HG02623 (cell line): ENCODE data around the gene SLC34A1.
A peak's percentile ranks its signal among the peaks of the same experiment; 100 is the strongest.
"Not testable (repeated sequence)": the region's sequence is repeated elsewhere in the genome, so short reads cannot be mapped to it uniquely, and the experiment has no call there.

Experiments used
- ATAC-seq: cut with Tn5 transposase; IDR thresholded peaks from one replicate; pipeline ENCODE4 v1.9.1; 2021; ENCODE audit warnings: moderate library complexity; ENCODE audit not compliant: unreplicated experiment

SLC34A1 gene

GRCh38 chr5:177405312-177405711 is 21.1 kb downstream of the SLC34A1 start:
- ATAC-seq, result no peak

- ATAC-seq, result no peak
These were observed 21.6 kb downstream of the SLC34A1 start for GRCh38 chr5:177405805-177406204.

GRCh38 chr5:177409043-177409801 is 25.0 kb downstream of the SLC34A1 start, which contains the start of gene F12:
F12 (minus strand) TSS chr5:177409564; CDS start chr5:177409527, 37 bp downstream.
- no peak for ATAC-seq

- no peak for ATAC-seq
These were observed 26.3 kb downstream of the SLC34A1 start for GRCh38 chr5:177410575-177410974.

- ATAC-seq, result peak; percentile 53
These were observed 28.5 kb downstream of the SLC34A1 start for GRCh38 chr5:177412603-177413233.

- ATAC-seq, result no peak
These were observed 30.2 kb downstream of the SLC34A1 start for GRCh38 chr5:177414481-177414880.

- ATAC-seq, result not testable (repeated sequence)
These were observed 32.8 kb downstream of the SLC34A1 start for GRCh38 chr5:177417081-177417480.

GRCh38 chr5:177419046-177419445 is 34.8 kb downstream of the SLC34A1 start:
- ATAC-seq, result no peak

- ATAC-seq, result not testable (repeated sequence)
These were observed 36.2 kb downstream of the SLC34A1 start for GRCh38 chr5:177420472-177420871.

- no peak for ATAC-seq
These were observed 37.0 kb downstream of the SLC34A1 start for GRCh38 chr5:177421062-177421798.

GRCh38 chr5:177423671-177424070 is 39.4 kb downstream of the SLC34A1 start:
- no peak for ATAC-seq

GRCh38 chr5:177425196-177425800 is 41.1 kb downstream of the SLC34A1 start:
- ATAC-seq, result no peak

- ATAC-seq, result peak; percentile 73
These were observed 41.7 kb downstream of the SLC34A1 start for GRCh38 chr5:177425801-177426565.

- ATAC-seq, result peak; percentile 4
These were observed 42.5 kb downstream of the SLC34A1 start, which contains the start of gene GRK6 for GRCh38 chr5:177426566-177427210. GRK6 (plus strand) TSS chr5:177426676; CDS start chr5:177426846, 170 bp downstream.

GRCh38 chr5:177427211-177427822 is 43.1 kb downstream of the SLC34A1 start:
- ATAC-seq, result no peak

GRCh38 chr5:177427919-177428573 is 43.8 kb downstream of the SLC34A1 start:
- ATAC-seq, result no peak

GRCh38 chr5:177428574-177429217 is 44.5 kb downstream of the SLC34A1 start:
- ATAC-seq, result no peak

- ATAC-seq, result no peak
These were observed 45.2 kb downstream of the SLC34A1 start for GRCh38 chr5:177429248-177430040.
